ENCODE measurements around the gene TBCD.

DNA sequence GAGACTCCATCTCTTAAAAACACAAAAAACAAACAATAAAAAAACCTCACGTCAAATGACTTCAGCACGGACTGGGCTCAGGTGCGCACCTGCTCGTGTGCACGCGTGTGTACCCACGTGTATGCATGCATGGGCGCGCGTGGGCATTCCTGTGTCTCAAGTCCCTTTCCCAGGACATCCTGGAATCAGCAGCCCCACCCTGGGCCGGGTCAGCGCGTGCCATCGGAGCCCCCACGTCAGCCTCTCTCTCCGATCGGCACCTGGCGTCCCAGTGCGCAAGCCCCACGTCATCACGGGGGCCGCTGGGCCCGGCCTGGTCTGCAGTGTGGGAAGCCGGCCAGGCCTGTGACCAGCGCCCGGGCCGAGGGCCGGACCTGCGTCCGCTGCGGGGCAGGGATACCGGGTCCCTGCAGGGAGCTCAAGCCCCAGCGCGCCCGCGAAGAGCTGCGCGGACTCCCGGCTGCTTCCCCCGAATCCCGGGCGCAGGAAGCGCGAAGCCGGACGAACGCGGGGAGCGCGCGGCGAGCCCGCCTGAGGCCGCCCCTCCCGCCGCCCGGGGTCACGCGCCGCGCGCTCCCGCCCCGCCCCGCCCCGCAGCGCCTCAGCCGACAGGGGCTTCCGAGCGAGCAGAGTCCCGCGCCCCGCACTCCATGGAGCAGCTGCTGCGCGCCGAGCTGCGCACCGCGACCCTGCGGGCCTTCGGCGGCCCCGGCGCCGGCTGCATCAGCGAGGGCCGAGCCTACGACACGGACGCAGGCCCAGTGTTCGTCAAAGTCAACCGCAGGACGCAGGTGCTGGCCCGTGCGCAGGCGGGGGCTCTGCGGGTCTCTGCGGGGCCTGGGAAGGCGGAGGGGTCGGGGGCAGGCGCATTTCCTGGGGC lies 16.6 kb upstream of the TBCD start, which contains the start of gene FN3K:
- TF ChIP-seq, protein P1, sequence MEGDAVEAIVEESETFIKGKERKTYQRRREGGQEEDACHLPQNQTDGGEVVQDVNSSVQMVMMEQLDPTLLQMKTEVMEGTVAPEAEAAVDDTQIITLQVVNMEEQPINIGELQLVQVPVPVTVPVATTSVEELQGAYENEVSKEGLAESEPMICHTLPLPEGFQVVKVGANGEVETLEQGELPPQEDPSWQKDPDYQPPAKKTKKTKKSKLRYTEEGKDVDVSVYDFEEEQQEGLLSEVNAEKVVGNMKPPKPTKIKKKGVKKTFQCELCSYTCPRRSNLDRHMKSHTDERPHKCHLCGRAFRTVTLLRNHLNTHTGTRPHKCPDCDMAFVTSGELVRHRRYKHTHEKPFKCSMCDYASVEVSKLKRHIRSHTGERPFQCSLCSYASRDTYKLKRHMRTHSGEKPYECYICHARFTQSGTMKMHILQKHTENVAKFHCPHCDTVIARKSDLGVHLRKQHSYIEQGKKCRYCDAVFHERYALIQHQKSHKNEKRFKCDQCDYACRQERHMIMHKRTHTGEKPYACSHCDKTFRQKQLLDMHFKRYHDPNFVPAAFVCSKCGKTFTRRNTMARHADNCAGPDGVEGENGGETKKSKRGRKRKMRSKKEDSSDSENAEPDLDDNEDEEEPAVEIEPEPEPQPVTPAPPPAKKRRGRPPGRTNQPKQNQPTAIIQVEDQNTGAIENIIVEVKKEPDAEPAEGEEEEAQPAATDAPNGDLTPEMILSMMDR (IDR thresholded peaks at IDR 0.05) = no peak
- no peak for TF ChIP-seq POLR2A (IDR thresholded peaks at IDR 0.05)
- TF ChIP-seq EP300 (IDR thresholded peaks at IDR 0.05) = peak; percentile 71
- no peak for TF ChIP-seq POLR2AphosphoS5 (IDR thresholded peaks at IDR 0.05)
